Measurements from ENCODE around the gene GRAMD2B.
"Not testable (repeated sequence)": the region's sequence is repeated elsewhere in the genome, so short reads cannot be mapped to it uniquely, and the experiment has no call there.

GRAMD2B gene

GRCh38 chr5:126468091-126468490, 44.9 kb downstream of the GRAMD2B start:
- Histone ChIP-seq H3K36me3 (ENCODE audit: insufficient read depth, low read length) (peaks cover 23% of the 10 kb centered on the region), H3K4me1 (ENCODE audit: insufficient read depth, low read length) (no peaks in the 10 kb centered on the region), H3K27ac (ENCODE audit: low read depth, low read length) (no peak overlapping the region), H3K9ac (ENCODE audit: low read length) (no peak overlapping the region), H3K9me3 (ENCODE audit: low read length) (no peaks in the 10 kb centered on the region), H3K27me3 (ENCODE audit: control insufficient read depth in 1 of 2, insufficient read depth in 2 of 2, low read length in 2 of 2) (no peaks in the 10 kb centered on the region), H3K4me3 (ENCODE audit: low read depth in 1 of 2, low read length in 2 of 2) (no peak overlapping the region)

DNA sequence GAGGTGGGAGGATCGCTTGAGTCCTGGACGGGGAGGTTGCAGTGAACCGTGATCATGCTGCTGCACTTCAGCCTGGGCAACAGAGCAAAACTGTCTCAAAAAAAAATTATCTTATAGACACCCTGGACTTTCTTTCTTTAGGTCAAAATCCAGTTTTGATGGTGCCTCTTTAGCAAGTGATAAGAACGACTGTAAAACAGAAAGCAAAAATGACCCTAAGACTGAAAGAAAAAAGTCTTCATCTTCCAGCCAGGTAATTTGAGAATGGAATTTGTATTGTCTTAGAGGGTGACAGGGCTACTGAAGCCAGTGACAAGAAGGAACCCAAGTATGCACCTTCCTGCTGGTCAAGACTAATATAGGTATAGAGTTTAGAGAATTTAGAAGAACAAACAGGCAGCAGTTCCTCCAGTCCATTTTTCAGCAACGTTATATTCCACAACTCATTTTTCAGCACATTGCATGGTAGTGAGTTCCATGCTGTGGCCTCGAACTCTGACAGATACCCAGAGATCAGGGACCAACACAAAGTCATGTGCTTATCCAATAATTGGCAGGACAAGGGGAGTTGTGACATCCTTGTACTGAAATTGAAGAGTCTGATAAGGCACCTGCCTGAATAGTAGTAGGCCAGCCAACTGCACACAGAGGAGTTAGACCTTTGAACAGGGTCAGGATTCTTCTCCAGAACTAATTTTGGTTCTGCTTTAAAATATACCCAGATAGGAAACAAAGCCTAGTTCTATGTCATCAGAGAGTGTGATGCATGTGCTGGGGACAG, 46.5 kb downstream of the GRAMD2B start:
- H3K4me1 ChIP-seq (ENCODE audit: insufficient read depth, low read length): no peaks in the 10 kb centered on the region
- no peak overlapping the region for H3K4me3 ChIP-seq (ENCODE audit: low read depth in 1 of 2, low read length in 2 of 2)
- no peaks in the 10 kb centered on the region for H3K27me3 ChIP-seq (ENCODE audit: control insufficient read depth in 1 of 2, insufficient read depth in 2 of 2, low read length in 2 of 2)
- no peak overlapping the region for H3K27ac ChIP-seq (ENCODE audit: low read depth, low read length)
- H3K36me3 ChIP-seq (ENCODE audit: insufficient read depth, low read length): peaks cover 26% of the 10 kb centered on the region
- no peaks in the 10 kb centered on the region for H3K9me3 ChIP-seq (ENCODE audit: low read length)
- H3K9ac ChIP-seq (ENCODE audit: low read length): no peak overlapping the region

GRCh38 chr5:126470529-126470928, 47.3 kb downstream of the GRAMD2B start:
- not testable (repeated sequence) for H3K9me3 ChIP-seq (ENCODE audit: low read length); H3K4me1 ChIP-seq (ENCODE audit: insufficient read depth, low read length); H3K27ac ChIP-seq (ENCODE audit: low read depth, low read length); H3K9ac ChIP-seq (ENCODE audit: low read length); H3K27me3 ChIP-seq (ENCODE audit: control insufficient read depth in 1 of 2, insufficient read depth in 2 of 2, low read length in 2 of 2); H3K4me3 ChIP-seq (ENCODE audit: low read depth in 1 of 2, low read length in 2 of 2)
- H3K36me3 ChIP-seq (ENCODE audit: insufficient read depth, low read length): peaks cover 31% of the 10 kb centered on the region

DNA sequence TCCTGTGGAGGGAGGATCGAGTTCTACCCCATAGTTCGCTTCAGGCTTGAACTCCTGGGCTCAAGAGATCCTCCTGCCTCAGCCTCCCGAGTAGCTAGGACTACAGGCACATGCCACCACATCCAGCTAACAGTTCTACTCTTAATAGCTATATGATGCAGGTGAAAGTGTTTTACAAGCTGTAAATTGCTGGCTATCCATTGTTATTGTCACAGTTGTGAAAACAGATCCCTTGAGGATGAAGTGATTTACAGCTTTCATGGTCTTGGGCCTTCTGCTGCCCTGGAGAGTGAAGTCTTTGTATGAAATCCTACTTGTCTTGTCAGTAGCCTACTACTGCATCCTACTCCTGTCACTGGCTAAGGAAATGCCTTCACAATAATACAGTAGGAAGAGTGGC, 48.0 kb downstream of the GRAMD2B start:
- Histone ChIP-seq H3K4me1 (ENCODE audit: insufficient read depth, low read length) (no peaks in the 10 kb centered on the region), H3K36me3 (ENCODE audit: insufficient read depth, low read length) (peaks cover 29% of the 10 kb centered on the region), H3K27ac (ENCODE audit: low read depth, low read length) (no peak overlapping the region)

DNA sequence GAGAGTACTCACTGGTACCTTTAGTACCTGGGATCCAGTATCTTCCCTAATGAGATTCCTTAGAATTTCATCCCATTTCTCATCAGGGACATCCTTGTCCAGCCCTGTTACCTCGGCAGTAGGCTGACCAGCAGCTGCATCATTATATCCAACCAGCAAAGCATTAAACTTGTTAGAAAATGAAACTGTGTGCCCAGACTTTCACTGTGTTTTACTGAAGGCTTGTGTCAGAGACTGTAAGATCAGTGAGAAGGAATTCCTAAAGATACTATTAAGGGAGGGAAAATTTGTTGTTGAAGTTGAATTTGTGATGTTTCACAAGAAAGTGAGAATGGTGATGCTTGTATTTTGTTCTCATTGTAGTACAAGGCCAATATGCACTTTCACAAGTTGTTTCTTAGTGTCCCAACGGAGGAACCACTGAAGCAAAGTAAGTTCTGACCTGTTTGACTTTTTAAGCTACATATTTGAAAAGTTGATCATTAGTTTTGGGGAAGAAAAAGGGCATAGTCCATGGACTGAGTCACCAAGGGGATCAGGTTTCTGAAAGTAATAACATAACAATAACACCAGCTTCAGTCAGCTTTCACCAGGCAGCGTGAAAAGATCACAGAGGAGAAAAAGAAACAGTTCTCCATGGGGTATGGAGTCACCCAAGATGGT, 48.8 kb downstream of the GRAMD2B start:
- Histone ChIP-seq H3K4me1 (ENCODE audit: insufficient read depth, low read length) (peaks cover 4% of the 10 kb centered on the region), H3K27me3 (ENCODE audit: control insufficient read depth in 1 of 2, insufficient read depth in 2 of 2, low read length in 2 of 2) (no peaks in the 10 kb centered on the region), H3K36me3 (ENCODE audit: insufficient read depth, low read length) (peaks cover 29% of the 10 kb centered on the region), H3K4me3 (ENCODE audit: low read depth in 1 of 2, low read length in 2 of 2) (no peak overlapping the region), H3K9me3 (ENCODE audit: low read length) (no peaks in the 10 kb centered on the region), H3K9ac (ENCODE audit: low read length) (no peak overlapping the region), H3K27ac (ENCODE audit: low read depth, low read length) (no peak overlapping the region)

More for the DNA sequence above, 48.0 kb downstream of the GRAMD2B start:
- Histone ChIP-seq H3K4me3 (ENCODE audit: low read depth in 1 of 2, low read length in 2 of 2) (no peak overlapping the region), H3K9ac (ENCODE audit: low read length) (no peak overlapping the region), H3K9me3 (ENCODE audit: low read length) (no peaks in the 10 kb centered on the region), H3K27me3 (ENCODE audit: control insufficient read depth in 1 of 2, insufficient read depth in 2 of 2, low read length in 2 of 2) (no peaks in the 10 kb centered on the region)

- H3K27ac ChIP-seq (ENCODE audit: low read depth, low read length): no peak overlapping the region
These were observed 49.3 kb downstream of the GRAMD2B start for GRCh38 chr5:126472538-126472889.

DNA sequence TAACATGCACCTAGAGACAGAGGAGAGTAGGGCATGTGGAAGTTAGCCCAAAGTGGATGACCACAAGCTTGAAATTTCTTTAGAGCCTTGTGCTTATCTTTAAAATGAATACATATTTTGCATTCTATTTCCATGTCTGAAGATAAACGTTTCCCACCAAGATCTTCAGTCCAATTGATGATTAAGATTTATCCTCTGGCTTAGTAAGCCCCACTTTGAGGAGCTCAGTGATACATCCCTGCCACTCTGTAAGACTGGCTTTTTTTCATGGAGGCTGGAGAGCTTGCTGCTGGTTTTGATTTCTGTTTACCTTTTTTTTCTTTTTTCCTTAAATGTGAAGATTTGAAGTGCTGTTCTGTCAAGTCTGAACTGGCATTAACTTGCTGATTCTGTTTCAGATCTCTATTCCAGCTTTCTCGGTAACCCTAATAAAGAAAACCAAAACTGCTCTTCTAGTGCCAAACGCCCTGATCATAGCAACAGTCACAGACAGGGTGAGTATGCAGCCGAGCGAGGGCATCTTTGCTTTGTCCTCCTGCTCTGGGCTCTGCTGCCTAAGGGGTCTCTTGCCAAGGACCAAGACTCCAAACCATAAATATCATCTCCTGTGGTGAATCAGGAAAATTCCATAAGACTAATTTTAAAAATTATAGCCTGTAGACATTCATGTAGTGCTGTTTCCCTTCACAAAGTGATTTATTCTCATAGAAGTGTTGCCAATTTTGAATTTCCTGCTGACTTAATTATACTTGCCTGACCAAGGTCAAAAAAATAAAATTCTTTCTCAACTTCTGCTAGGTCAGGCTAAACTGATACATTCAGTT, 54.3 kb downstream of the GRAMD2B start:
- Histone ChIP-seq H3K27me3 (ENCODE audit: control insufficient read depth in 1 of 2, insufficient read depth in 2 of 2, low read length in 2 of 2) (no peaks in the 10 kb centered on the region), H3K36me3 (ENCODE audit: insufficient read depth, low read length) (peaks cover 29% of the 10 kb centered on the region), H3K9ac (ENCODE audit: low read length) (no peak overlapping the region), H3K4me1 (ENCODE audit: insufficient read depth, low read length) (peaks cover 30% of the 10 kb centered on the region), H3K4me3 (ENCODE audit: low read depth in 1 of 2, low read length in 2 of 2) (no peak overlapping the region), H3K27ac (ENCODE audit: low read depth, low read length) (peak overlapping the region; percentile 67), H3K9me3 (ENCODE audit: low read length) (no peaks in the 10 kb centered on the region)

More at GRCh38 chr5:126472538-126472889, 49.3 kb downstream of the GRAMD2B start:
- no peaks in the 10 kb centered on the region for H3K27me3 ChIP-seq (ENCODE audit: control insufficient read depth in 1 of 2, insufficient read depth in 2 of 2, low read length in 2 of 2)
- H3K4me3 ChIP-seq (ENCODE audit: low read depth in 1 of 2, low read length in 2 of 2): no peak overlapping the region
- peaks cover 29% of the 10 kb centered on the region for H3K36me3 ChIP-seq (ENCODE audit: insufficient read depth, low read length)
- H3K9ac ChIP-seq (ENCODE audit: low read length): no peak overlapping the region
- peaks cover 9% of the 10 kb centered on the region for H3K4me1 ChIP-seq (ENCODE audit: insufficient read depth, low read length)
- H3K9me3 ChIP-seq (ENCODE audit: low read length): no peaks in the 10 kb centered on the region

DNA sequence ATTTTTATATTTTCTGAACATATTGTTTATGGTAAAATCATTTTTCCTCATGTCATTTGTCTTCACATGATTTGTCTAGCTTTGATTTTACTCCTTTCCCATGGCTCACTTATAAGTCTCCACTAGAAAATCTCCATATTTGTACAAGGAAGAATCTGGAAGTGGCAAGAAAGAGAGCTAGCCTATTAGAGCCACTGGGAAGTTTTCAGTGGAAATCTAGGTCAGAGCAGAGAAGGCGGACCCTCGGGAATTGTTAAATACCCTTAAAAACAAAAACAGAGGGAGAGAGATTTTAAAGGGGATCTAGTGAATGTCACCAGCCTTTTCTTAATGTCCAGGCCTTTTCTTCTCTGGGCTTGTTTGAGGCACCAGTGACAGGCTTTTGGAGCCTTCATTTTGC, 56.6 kb downstream of the GRAMD2B start:
- Histone ChIP-seq H3K36me3 (ENCODE audit: insufficient read depth, low read length) (peaks cover 29% of the 10 kb centered on the region), H3K9ac (ENCODE audit: low read length) (no peak overlapping the region), H3K27me3 (ENCODE audit: control insufficient read depth in 1 of 2, insufficient read depth in 2 of 2, low read length in 2 of 2) (no peaks in the 10 kb centered on the region), H3K4me3 (ENCODE audit: low read depth in 1 of 2, low read length in 2 of 2) (no peak overlapping the region), H3K9me3 (ENCODE audit: low read length) (no peaks in the 10 kb centered on the region), H3K27ac (ENCODE audit: low read depth, low read length) (no peak overlapping the region), H3K4me1 (ENCODE audit: insufficient read depth, low read length) (peaks cover 40% of the 10 kb centered on the region)

- H3K36me3 ChIP-seq (ENCODE audit: insufficient read depth, low read length): peaks cover 29% of the 10 kb centered on the region
These were observed 57.6 kb downstream of the GRAMD2B start for GRCh38 chr5:126480824-126481223.

GRCh38 chr5:126481243-126481642, 58.0 kb downstream of the GRAMD2B start:
- peaks cover 33% of the 10 kb centered on the region for H3K36me3 ChIP-seq (ENCODE audit: insufficient read depth, low read length)
- peaks cover 40% of the 10 kb centered on the region for H3K4me1 ChIP-seq (ENCODE audit: insufficient read depth, low read length)
- no peak overlapping the region for H3K9ac ChIP-seq (ENCODE audit: low read length)
- H3K4me3 ChIP-seq (ENCODE audit: low read depth in 1 of 2, low read length in 2 of 2): no peak overlapping the region
- no peaks in the 10 kb centered on the region for H3K27me3 ChIP-seq (ENCODE audit: control insufficient read depth in 1 of 2, insufficient read depth in 2 of 2, low read length in 2 of 2)
- H3K27ac ChIP-seq (ENCODE audit: low read depth, low read length): no peak overlapping the region
- no peaks in the 10 kb centered on the region for H3K9me3 ChIP-seq (ENCODE audit: low read length)

More at GRCh38 chr5:126480824-126481223, 57.6 kb downstream of the GRAMD2B start:
- Histone ChIP-seq H3K27me3 (ENCODE audit: control insufficient read depth in 1 of 2, insufficient read depth in 2 of 2, low read length in 2 of 2) (no peaks in the 10 kb centered on the region), H3K4me3 (ENCODE audit: low read depth in 1 of 2, low read length in 2 of 2) (no peak overlapping the region), H3K4me1 (ENCODE audit: insufficient read depth, low read length) (peaks cover 40% of the 10 kb centered on the region), H3K9ac (ENCODE audit: low read length) (no peak overlapping the region), H3K9me3 (ENCODE audit: low read length) (no peaks in the 10 kb centered on the region), H3K27ac (ENCODE audit: low read depth, low read length) (no peak overlapping the region)

DNA sequence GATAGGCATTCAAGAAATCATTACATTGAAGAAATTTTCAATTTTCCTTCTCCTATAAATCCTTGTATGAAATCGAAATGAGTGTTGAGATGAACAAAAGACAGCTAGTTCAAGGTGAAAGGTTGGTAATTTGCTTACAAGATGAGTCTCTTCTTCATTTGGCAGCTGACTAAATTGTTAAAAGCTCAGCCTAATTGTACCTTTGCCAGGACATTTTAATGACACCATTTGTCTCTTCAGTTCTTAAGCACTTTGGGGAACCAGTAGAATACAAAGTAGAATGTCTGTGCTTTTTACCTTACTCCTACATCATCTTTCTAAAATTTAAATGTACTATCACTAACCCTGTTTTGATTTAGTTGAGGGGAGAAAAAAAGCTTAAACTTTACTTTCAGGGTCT, 59.4 kb downstream of the GRAMD2B start:
- no peaks in the 10 kb centered on the region for H3K9me3 ChIP-seq (ENCODE audit: low read length)
- no peak overlapping the region for H3K9ac ChIP-seq (ENCODE audit: low read length)
- H3K27me3 ChIP-seq (ENCODE audit: control insufficient read depth in 1 of 2, insufficient read depth in 2 of 2, low read length in 2 of 2): no peaks in the 10 kb centered on the region
- H3K27ac ChIP-seq (ENCODE audit: low read depth, low read length): no peak overlapping the region
- no peak overlapping the region for H3K4me3 ChIP-seq (ENCODE audit: low read depth in 1 of 2, low read length in 2 of 2)
- peaks cover 30% of the 10 kb centered on the region for H3K4me1 ChIP-seq (ENCODE audit: insufficient read depth, low read length)
- H3K36me3 ChIP-seq (ENCODE audit: insufficient read depth, low read length): peaks cover 46% of the 10 kb centered on the region
